NCI-H345 treated with DMSO at 0.1 percent for 48 hours (cell line): ENCODE results near the gene SKA3.
"Not testable (repeated sequence)": the region's sequence is repeated elsewhere in the genome, so short reads cannot be mapped to it uniquely, and the experiment has no call there.

Source experiments
- DNase-seq: peaks from one replicate; lab custom pipeline; 2025; ENCODE audit not compliant: unreplicated experiment; lab: John Stamatoyannopoulos, UW

Gene SKA3

DNA sequence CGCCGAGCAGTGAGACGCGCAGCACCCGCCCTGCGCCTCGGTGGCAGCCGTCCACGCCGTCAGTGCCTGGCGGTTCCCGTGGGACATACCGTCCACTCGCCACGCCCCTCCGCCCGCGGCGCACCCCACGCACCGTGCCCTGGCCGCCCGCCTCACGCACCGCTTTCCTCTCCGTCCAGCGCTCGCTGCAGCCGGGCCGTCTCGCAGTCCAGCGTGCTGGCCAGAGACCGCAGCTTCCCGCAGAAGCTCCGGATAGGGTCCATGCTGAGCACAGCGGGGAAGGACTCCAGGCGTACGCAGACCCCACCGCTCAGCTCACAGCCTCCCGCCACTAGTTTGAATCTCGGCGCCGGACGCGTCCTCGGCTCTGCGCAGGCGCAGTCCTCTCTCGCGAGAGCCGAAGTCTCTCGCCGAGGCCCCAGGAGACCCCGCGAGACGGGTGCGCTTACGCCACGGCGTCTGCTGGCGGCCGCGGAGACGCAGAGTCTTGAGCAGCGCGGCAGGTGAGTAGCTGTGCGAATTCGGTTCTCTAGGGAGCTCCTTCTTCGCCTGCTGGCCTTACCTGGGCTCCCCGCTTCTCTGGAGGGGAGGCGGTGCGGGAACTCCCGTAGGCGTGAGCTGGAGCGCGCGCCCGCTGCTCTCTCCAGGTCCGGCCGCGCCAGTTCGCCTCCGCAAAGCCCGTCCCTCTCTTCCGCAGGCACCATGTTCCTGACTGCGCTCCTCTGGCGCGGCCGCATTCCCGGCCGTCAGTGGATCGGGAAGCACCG is at the start of gene SKA3, which contains the start of gene MRPL57:
Gene SKA3, minus strand, starts transcription at position 338 of the 767 bp plus-strand sequence. Its CDS starts 75 bp downstream, at position 263.
Gene MRPL57, plus strand, starts transcription at position 444 of the 767 bp plus-strand sequence. Its CDS starts 259 bp downstream, at position 703.
- DNase-seq = peak; percentile 76

GRCh38 chr13:21225082-21225481 is 48.7 kb upstream of the SKA3 start:
- DNase-seq = no peak

DNA sequence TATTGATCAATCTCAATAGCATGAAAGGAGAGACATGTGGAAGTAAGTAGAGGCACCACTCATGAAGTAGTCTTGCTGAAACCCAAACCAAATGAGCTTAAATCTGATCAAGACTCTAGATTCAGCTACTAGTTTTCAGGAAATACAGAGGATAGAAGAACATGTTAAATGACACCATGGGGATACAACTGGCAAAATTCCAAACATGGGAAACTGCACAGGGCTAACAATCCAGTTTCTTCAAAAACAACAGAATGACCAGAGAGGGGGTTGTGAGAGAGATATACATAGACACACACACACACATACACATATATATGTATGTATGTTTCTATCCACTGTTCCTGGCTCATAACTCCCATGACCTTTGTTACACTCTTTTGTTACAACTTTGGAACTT is 44.9 kb upstream of the SKA3 start:
- no peak for DNase-seq

DNA sequence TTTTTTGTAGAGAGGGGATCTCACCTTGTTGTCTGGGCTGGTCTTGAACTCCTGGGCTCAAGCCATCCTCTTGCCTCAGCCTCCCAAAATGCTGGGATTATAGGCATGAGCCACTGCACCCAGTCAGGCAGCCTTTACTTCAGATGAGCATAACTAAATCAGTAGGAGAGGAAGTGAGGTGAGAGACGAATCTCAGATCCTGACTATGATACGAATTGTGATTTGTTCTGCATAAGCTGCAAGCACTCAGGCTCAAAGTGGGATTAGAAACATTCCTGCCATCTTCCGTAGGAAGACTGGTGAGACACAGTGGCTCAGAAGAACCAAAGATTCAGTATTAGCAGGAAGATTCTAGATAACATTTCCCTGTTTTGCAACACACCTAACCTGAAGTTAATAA is 43.4 kb upstream of the SKA3 start:
- DNase-seq = not testable (repeated sequence)

- no peak for DNase-seq
Observed at GRCh38 chr13:21219036-21219381, 42.7 kb upstream of the SKA3 start.

- no peak for DNase-seq
Observed at GRCh38 chr13:21218351-21219035, 42.1 kb upstream of the SKA3 start.

DNA sequence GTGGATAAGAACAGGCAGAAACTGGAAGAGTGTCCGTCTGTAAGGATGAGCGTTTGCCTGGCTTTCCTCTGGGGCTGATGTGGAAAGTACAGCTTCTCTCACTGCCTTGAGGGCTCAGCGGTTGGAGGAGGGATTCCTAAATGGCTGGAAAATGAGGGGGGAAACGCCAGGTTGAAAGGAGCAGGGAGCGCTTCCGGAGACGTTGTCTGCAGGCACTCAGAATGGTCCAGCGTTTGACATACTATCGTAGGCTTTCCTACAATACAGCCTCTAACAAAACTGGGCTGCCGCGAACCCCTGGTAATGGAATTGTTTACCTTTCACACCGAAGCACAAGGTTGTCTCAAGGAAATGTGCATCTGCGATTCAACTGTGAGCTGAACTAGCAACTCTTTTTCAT is 40.0 kb upstream of the SKA3 start:
- no peak for DNase-seq

- DNase-seq = not testable (repeated sequence)
Observed at GRCh38 chr13:21215419-21215818, 39.1 kb upstream of the SKA3 start.

DNA sequence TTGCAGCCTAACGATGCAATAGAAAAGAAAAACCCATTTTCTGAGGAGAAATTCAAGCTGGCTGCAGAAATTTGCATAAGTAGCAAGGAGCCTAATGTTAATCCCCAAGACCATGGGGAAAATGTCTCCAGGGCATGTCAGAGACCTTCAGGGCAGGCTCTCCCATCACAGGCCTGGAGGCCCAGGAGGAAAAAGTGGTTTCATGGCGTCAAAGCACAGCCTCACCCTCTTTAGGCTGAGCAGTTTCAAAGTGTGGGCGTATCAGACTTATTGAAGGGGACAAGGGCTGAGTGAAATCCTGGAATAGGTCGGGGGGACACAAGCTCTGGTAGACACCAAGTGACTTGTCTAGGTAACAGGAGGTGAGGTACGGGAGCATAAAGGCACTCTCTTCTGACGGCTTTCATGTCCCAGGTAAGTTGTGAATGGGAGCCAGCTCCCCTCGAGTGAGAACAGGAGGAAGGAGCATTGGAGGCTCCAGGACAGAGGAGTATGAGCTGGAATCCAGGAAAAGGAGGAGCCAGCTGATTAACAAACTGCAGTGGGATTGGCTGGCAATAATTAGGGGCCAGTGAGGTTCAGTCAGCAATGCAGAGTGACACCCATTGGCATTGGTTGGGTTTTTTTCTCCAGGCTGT is 35.9 kb upstream of the SKA3 start:
- no peak for DNase-seq

- no peak for DNase-seq
Observed at GRCh38 chr13:21208652-21209154, 32.4 kb upstream of the SKA3 start.

GRCh38 chr13:21202767-21203531 is 26.6 kb upstream of the SKA3 start:
- DNase-seq = no peak

DNA sequence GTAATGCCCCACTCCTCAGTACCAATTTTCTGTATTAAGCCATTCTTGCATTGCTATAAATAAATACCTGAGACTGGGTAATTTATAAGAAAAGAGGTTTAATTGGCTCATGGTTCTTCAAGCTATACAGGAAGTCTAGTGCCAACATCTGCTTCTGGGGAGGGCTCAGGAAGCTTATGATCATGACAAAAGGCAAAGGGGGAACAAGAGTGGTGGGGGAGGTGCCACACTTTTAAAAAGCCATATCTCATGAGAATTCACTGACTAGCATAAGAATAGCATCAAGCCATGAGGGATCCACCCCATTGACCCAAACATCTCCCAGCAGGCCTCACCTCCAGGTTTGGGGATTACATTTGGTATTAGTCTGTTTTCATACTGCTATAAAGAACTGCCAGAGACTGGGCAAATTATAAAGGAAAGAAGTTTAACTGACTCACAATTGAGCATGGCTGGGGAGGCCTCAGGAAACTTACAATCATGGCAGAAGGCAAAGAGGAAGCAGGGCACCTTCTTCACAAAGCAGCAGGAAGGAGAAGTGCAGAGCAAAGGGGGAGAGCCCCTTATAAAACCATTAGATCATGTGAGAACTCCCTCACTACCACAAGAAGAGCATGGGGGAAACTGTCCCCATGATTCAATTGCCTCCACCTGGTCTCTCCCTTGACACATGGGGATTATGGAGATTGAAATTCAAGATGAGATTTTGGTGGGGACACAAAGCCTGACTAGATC is 25.3 kb upstream of the SKA3 start:
- not testable (repeated sequence) for DNase-seq

- peak; percentile 1 for DNase-seq
Observed at GRCh38 chr13:21198391-21198790, 22.0 kb upstream of the SKA3 start.

GRCh38 chr13:21197606-21198225 is 21.4 kb upstream of the SKA3 start:
- not testable (repeated sequence) for DNase-seq

DNA sequence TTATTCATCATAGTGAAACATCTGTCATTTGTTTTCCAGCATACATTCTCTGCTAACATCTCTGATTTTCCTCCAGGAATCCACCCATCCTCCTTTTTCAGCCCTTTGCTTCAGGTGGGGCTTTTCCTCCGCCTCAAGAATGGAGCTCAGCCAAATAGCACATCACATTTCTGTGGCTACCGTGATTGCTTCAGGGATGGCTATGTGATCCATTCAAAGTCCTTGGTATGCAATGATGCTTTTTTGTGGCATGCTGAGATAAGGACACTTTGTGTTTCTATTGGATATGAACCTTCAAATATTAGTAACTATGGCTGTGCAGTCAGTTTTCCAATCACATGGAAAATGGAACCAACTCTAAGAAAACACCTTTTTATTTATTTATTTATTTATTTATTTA is 18.4 kb upstream of the SKA3 start:
- not testable (repeated sequence) for DNase-seq

GRCh38 chr13:21186410-21186809 is 10.1 kb upstream of the SKA3 start:
- DNase-seq = not testable (repeated sequence)

DNA sequence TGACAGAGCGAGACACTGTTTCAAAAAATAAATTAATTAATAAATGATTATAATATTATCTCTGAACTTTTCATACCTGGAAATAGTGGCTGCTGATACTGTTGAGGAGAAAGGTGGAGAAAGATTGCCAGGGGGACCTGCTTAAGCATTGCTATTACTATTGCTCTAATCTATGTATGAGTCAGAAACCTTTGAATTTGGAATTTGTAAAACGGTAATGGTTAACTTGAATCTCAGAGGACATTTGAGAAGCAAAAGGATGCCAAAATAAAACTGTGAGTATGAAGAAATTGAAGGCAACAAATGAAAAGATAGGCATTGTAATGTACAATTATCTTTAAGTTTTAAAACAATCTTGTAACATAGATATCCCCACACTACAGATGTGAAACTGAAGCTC is 5.3 kb upstream of the SKA3 start:
- DNase-seq = no peak

GRCh38 chr13:21176982-21177284 is 581 bp upstream of the SKA3 start:
- no peak for DNase-seq

- DNase-seq = no peak
Observed at GRCh38 chr13:21175656-21176214, 617 bp downstream of the SKA3 start.

DNA sequence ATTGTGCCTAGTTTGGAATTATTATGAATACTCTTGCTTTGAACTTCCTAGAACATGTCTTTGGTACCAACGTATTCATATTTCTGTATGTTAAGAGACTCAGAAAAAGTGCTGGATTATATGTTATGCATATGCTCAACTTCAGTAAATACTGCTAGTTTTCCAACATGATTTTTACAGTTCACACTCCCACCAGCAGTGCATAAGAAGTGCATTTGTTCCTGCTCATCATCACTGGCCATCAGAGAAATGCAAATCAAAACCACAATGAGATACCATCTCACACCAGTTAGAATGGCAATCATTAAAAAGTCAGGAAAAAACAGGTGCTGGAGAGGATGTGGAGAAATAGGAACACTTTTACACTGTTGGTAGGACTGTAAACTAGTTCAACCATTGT is 2.6 kb downstream of the SKA3 start:
- not testable (repeated sequence) for DNase-seq
